OCI-LY1 (cell line): ENCODE results near the gene TIGD1.

Source experiments
- H2AFZ ChIP-seq: fragments of 200-600 bp; sonication (generic), shearing (Covaris generic); 2 replicates; pipeline ENCODE4 v1.6.0; 2014; ENCODE audit warnings: antibody characterized with exemption, mild to moderate bottlenecking, low read length
- H3F3A ChIP-seq: fragments of 200-600 bp; sonication (generic), shearing (Covaris generic); 2 replicates; pipeline ENCODE4 v1.6.0; 2014; ENCODE audit warnings: mild to moderate bottlenecking, antibody characterized with exemption, low read length, moderate library complexity; ENCODE audit not compliant: insufficient read depth
- H3K27ac ChIP-seq: fragments of 200-600 bp; sonication (generic); 2 replicates; pipeline ENCODE4 v1.5.1; 2014; ENCODE audit warnings: low read length, mixed run types, mild to moderate bottlenecking, low read depth; ENCODE audit not compliant: poor library complexity, severe bottlenecking
- H3K27me3 ChIP-seq: fragments of 200-600 bp; sonication (generic); 2 replicates; pipeline ENCODE4 v1.6.0; 2014; ENCODE audit warnings: antibody characterized with exemption, mild to moderate bottlenecking, low read length, moderate library complexity; ENCODE audit not compliant: insufficient read depth
- H3K36me3 ChIP-seq: fragments of 200-600 bp; sonication (generic); 2 replicates; pipeline ENCODE4 v1.6.1; 2014; ENCODE audit warnings: mild to moderate bottlenecking, antibody characterized with exemption, low read length, moderate library complexity, mixed read lengths; ENCODE audit not compliant: insufficient read depth
- H3K4me1 ChIP-seq: fragments of 200-600 bp; sonication (generic); 2 replicates; pipeline ENCODE4 v1.5.1; 2014; ENCODE audit warnings: mild to moderate bottlenecking, low read length, moderate library complexity; ENCODE audit not compliant: insufficient read depth, severe bottlenecking
- H3K4me2 ChIP-seq: fragments of 200-600 bp; sonication (generic), shearing (Covaris generic); 2 replicates; pipeline ENCODE4 v1.6.1; 2014; ENCODE audit warnings: low read length
- H3K4me3 ChIP-seq: fragments of 200-600 bp; sonication (generic); 2 replicates; pipeline ENCODE4 v1.5.1; 2014; ENCODE audit warnings: low read length, low read depth, mild to moderate bottlenecking, mixed read lengths; ENCODE audit not compliant: poor library complexity, severe bottlenecking
- H3K79me2 ChIP-seq: fragments of 200-600 bp; shearing (Covaris generic); 2 replicates; pipeline ENCODE4 v1.6.1; 2016; ENCODE audit warnings: mixed run types, low read length, mixed read lengths; ENCODE audit not compliant: insufficient read depth
- H3K9ac ChIP-seq: fragments of 200-600 bp; sonication (generic), shearing (Covaris generic); 2 replicates; pipeline ENCODE4 v1.6.1; 2014; ENCODE audit warnings: mild to moderate bottlenecking, low read length, mixed read lengths
- H3K9me2 ChIP-seq: fragments of 200-600 bp; sonication (generic), shearing (Covaris generic); 2 replicates; pipeline ENCODE4 v1.6.1; 2014; ENCODE audit warnings: low read depth, mild to moderate bottlenecking, low read length, mixed read lengths
- H3K9me3 ChIP-seq: fragments of 200-600 bp; shearing (Covaris generic); 2 replicates; pipeline ENCODE4 v1.6.1; 2014; ENCODE audit warnings: low read length, mixed read lengths
- H4K20me1 ChIP-seq: fragments of 200-600 bp; sonication (generic), shearing (Covaris generic); 2 replicates; pipeline ENCODE4 v1.6.0; 2016; ENCODE audit warnings: mild to moderate bottlenecking, low read length; ENCODE audit not compliant: insufficient read depth
- EZH2 ChIP-seq: fragments of 200-600 bp; sonication (generic), shearing (Covaris generic); IDR thresholded peaks from 2 replicates; pipeline ENCODE4 v1.8.0; 2017; ENCODE audit warnings: borderline replicate concordance, mixed run types, mild to moderate bottlenecking, antibody characterized with exemption, low read length, moderate library complexity, mixed read lengths
- TF ChIP-seq, protein P1 (sequence below): fragments of 200-600 bp; sonication (generic), shearing (Covaris generic); IDR thresholded peaks from 2 replicates; pipeline ENCODE4 v1.5.1; 2017; ENCODE audit warnings: mild to moderate bottlenecking, antibody characterized with exemption, low read length, moderate library complexity, mixed read lengths

TIGD1 gene

GRCh38 chr2:232508251-232508650, 42.1 kb downstream of the TIGD1 start:
- TF ChIP-seq, protein P1, sequence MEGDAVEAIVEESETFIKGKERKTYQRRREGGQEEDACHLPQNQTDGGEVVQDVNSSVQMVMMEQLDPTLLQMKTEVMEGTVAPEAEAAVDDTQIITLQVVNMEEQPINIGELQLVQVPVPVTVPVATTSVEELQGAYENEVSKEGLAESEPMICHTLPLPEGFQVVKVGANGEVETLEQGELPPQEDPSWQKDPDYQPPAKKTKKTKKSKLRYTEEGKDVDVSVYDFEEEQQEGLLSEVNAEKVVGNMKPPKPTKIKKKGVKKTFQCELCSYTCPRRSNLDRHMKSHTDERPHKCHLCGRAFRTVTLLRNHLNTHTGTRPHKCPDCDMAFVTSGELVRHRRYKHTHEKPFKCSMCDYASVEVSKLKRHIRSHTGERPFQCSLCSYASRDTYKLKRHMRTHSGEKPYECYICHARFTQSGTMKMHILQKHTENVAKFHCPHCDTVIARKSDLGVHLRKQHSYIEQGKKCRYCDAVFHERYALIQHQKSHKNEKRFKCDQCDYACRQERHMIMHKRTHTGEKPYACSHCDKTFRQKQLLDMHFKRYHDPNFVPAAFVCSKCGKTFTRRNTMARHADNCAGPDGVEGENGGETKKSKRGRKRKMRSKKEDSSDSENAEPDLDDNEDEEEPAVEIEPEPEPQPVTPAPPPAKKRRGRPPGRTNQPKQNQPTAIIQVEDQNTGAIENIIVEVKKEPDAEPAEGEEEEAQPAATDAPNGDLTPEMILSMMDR = no peak
- TF ChIP-seq EZH2 = no peak
- Histone ChIP-seq H3F3A (no peaks in the 10 kb centered on the region), H3K9me2 (no peaks in the 10 kb centered on the region), H4K20me1 (no peaks in the 10 kb centered on the region), H3K4me3 (no peak overlapping the region), H3K27ac (no peak overlapping the region), H3K27me3 (no peaks in the 10 kb centered on the region), H3K4me2 (no peak overlapping the region), H3K4me1 (no peaks in the 10 kb centered on the region), H3K9ac (no peak overlapping the region), H2AFZ (no peak overlapping the region), H3K9me3 (no peaks in the 10 kb centered on the region), H3K36me3 (no peaks in the 10 kb centered on the region), H3K79me2 (no peaks in the 10 kb centered on the region)

DNA sequence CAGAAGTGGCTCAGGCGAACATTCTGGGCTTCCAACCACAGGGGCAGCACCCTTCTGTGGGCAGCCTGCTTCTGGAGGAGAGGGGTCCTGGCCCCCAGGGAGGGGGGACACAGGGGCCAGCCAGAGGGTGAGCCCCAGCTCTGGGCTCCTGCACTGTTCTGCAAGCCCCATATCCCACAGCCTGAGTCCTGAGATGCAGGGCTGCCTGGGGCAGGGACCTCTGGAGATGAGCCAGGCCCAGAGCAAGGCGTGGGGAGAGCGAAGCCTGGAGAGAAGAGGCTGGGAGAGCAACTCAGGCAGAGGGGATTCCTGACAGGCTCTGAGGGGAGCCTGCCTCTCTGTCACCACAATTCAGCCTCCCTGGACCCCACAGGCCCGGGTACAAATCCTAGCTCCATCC, 43.6 kb downstream of the TIGD1 start:
- Histone ChIP-seq H4K20me1 (no peaks in the 10 kb centered on the region), H3F3A (no peaks in the 10 kb centered on the region), H3K9me2 (no peaks in the 10 kb centered on the region), H3K4me2 (no peak overlapping the region), H3K27me3 (no peaks in the 10 kb centered on the region), H3K36me3 (no peaks in the 10 kb centered on the region), H3K4me1 (no peaks in the 10 kb centered on the region), H3K27ac (no peak overlapping the region), H2AFZ (no peak overlapping the region), H3K79me2 (no peaks in the 10 kb centered on the region), H3K9ac (no peak overlapping the region), H3K4me3 (no peak overlapping the region), H3K9me3 (no peaks in the 10 kb centered on the region)
- no peak for TF ChIP-seq EZH2
- TF ChIP-seq, protein P1 = no peak

DNA sequence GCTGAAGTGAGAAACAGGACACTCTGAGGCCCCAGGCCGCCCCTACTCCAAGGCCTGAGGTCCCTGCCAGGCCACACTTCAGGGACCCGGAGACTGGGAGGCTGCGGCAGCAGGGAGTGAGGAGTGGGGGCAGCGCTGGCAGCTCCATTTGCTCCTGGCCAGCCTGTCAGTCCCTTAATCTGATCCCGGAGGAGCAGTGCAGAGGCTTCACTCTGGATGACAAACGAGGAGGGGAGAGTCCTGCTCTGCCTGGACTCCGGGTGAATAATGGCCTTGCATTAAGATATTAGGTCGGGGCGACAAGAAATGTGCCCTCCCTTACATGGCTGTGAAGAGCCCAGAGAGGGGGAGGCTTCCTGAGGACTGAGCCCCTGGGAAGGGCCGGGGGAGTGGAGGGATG, 44.5 kb downstream of the TIGD1 start:
- Histone ChIP-seq H2AFZ (no peak overlapping the region), H3K4me3 (no peak overlapping the region), H3K36me3 (no peaks in the 10 kb centered on the region), H3K27me3 (no peaks in the 10 kb centered on the region; the same call in 1 of the 2 replicates), H3K9ac (no peak overlapping the region), H3K9me2 (no peaks in the 10 kb centered on the region), H3K79me2 (no peaks in the 10 kb centered on the region), H4K20me1 (no peaks in the 10 kb centered on the region), H3K9me3 (no peaks in the 10 kb centered on the region), H3K4me1 (no peaks in the 10 kb centered on the region), H3F3A (no peaks in the 10 kb centered on the region), H3K4me2 (no peak overlapping the region), H3K27ac (no peak overlapping the region)
- TF ChIP-seq, protein P1 = no peak
- no peak for TF ChIP-seq EZH2
